Daoy (cell line): Measurements from ENCODE around the gene ZNF593. TPM values are rescaled to one million over a fixed set of nuclear protein-coding genes. Genes with fewer than 3 reads are reported as not detected.

ENCODE experiments used
- DNase-seq: peaks from one replicate; pipeline ENCODE4 v3.0.0-alpha.2; 2015; ENCODE audit warnings: low read depth
- total RNA-seq: library from RNA; depleted of rRNA; stranded (reverse); fragments of >200 nt; shearing (Covaris generic); gene quantifications from 2 replicates; pipeline ENCODE4 v1.2.3, GENCODE V29; 2014; rRNA removed

The ZNF593 gene
- total RNA-seq = 14.5 and 39.7 TPM in 2 replicates

GRCh38 chr1:26169669-26170471 lies at the start of gene ZNF593:
Gene ZNF593 (plus strand): TSS chr1:26169908. CDS start chr1:26169984, 76 bp downstream.
- peak; percentile 96 for DNase-seq

- peak; percentile 41 for DNase-seq
Observed at GRCh38 chr1:26121854-26122773, 47.6 kb upstream of the ZNF593 start.

GRCh38 chr1:26122988-26123973 lies 46.4 kb upstream of the ZNF593 start:
- peak; percentile 78 for DNase-seq

- no peak for DNase-seq
Observed at GRCh38 chr1:26124418-26125331, 45.0 kb upstream of the ZNF593 start.

GRCh38 chr1:26125382-26125781 lies 44.3 kb upstream of the ZNF593 start:
- no peak for DNase-seq

GRCh38 chr1:26125946-26126320 lies 43.8 kb upstream of the ZNF593 start:
- DNase-seq = no peak

GRCh38 chr1:26126321-26127084 lies 43.2 kb upstream of the ZNF593 start:
- DNase-seq = peak; percentile 84

GRCh38 chr1:26127235-26128163 lies 42.2 kb upstream of the ZNF593 start:
- DNase-seq = peak; percentile 44

- DNase-seq = no peak
Observed at GRCh38 chr1:26129778-26130177, 39.9 kb upstream of the ZNF593 start.

GRCh38 chr1:26130695-26131094 lies 39.0 kb upstream of the ZNF593 start:
- no peak for DNase-seq

GRCh38 chr1:26132128-26132833 lies 37.4 kb upstream of the ZNF593 start:
- DNase-seq = peak; percentile 25

GRCh38 chr1:26132834-26133167 lies 36.9 kb upstream of the ZNF593 start:
- DNase-seq = no peak

- DNase-seq = no peak
Observed at GRCh38 chr1:26134466-26134865, 35.2 kb upstream of the ZNF593 start.

GRCh38 chr1:26138974-26139558 lies 30.6 kb upstream of the ZNF593 start:
- no peak for DNase-seq

- DNase-seq = no peak
Observed at GRCh38 chr1:26142159-26142558, 27.5 kb upstream of the ZNF593 start.

GRCh38 chr1:26145041-26145959 lies 24.4 kb upstream of the ZNF593 start:
- DNase-seq = peak; percentile 83

GRCh38 chr1:26145960-26146294 lies 23.8 kb upstream of the ZNF593 start:
- DNase-seq = no peak
